ENCODE data around the gene TTC28.

GRCh38 chr22:28044546-28045173 is 635.0 kb downstream of the TTC28 start:
- TF ChIP-seq EP300 (IDR thresholded peaks at IDR 0.05; ENCODE audit: borderline replicate concordance) (no peak), CREB1 (IDR thresholded peaks at IDR 0.05; ENCODE audit: low read depth) (no peak), CEBPB (IDR thresholded peaks at IDR 0.05) (no peak), NFIC (IDR thresholded peaks at IDR 0.05) (no peak), RAD21 (IDR thresholded peaks at IDR 0.05; ENCODE audit: low read depth) (no peak), ZBTB7A (IDR thresholded peaks at IDR 0.05; ENCODE audit: low read depth) (no peak), TCF12 (IDR thresholded peaks at IDR 0.05; ENCODE audit: low read depth) (no peak)
- TF ChIP-seq, protein P1, sequence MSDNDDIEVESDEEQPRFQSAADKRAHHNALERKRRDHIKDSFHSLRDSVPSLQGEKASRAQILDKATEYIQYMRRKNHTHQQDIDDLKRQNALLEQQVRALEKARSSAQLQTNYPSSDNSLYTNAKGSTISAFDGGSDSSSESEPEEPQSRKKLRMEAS (IDR thresholded peaks at IDR 0.05): no peak
- TF ChIP-seq, protein P2, sequence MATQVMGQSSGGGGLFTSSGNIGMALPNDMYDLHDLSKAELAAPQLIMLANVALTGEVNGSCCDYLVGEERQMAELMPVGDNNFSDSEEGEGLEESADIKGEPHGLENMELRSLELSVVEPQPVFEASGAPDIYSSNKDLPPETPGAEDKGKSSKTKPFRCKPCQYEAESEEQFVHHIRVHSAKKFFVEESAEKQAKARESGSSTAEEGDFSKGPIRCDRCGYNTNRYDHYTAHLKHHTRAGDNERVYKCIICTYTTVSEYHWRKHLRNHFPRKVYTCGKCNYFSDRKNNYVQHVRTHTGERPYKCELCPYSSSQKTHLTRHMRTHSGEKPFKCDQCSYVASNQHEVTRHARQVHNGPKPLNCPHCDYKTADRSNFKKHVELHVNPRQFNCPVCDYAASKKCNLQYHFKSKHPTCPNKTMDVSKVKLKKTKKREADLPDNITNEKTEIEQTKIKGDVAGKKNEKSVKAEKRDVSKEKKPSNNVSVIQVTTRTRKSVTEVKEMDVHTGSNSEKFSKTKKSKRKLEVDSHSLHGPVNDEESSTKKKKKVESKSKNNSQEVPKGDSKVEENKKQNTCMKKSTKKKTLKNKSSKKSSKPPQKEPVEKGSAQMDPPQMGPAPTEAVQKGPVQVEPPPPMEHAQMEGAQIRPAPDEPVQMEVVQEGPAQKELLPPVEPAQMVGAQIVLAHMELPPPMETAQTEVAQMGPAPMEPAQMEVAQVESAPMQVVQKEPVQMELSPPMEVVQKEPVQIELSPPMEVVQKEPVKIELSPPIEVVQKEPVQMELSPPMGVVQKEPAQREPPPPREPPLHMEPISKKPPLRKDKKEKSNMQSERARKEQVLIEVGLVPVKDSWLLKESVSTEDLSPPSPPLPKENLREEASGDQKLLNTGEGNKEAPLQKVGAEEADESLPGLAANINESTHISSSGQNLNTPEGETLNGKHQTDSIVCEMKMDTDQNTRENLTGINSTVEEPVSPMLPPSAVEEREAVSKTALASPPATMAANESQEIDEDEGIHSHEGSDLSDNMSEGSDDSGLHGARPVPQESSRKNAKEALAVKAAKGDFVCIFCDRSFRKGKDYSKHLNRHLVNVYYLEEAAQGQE (IDR thresholded peaks at IDR 0.05; ENCODE audit: low read depth): no peak
